ENCODE measurements around the gene FTSJ1.

- TF ChIP-seq POLR2AphosphoS5 (IDR thresholded peaks at IDR 0.05; ENCODE audit: borderline replicate concordance, low read depth, low read length) (no peak), EZH2 (IDR thresholded peaks at IDR 0.05) (no peak), FOXP2 (optimal IDR thresholded peaks at IDR 0.05; ENCODE audit: control extremely low read depth, extremely low read length, insufficient read depth) (no peak)
Observed at GRCh38 chrX:48480142-48480541, 4.1 kb downstream of the FTSJ1 start.
